ENCODE measurements around the gene CERKL. TPM values are rescaled to one million over a fixed set of nuclear protein-coding genes. Genes with fewer than 3 reads are reported as not detected.

The CERKL gene
- total and polyA plus RNA-seq, 9 of the 15 experiments (the other 6 are each of a cell fraction or from before 2014, with no cell fraction given): 0.04 to 0.08 TPM; not detected in 7

- no peaks in the 10 kb centered on the region for H4K20me1 ChIP-seq (replicated peaks; ENCODE audit: control insufficient read depth, insufficient read depth, low read length)
- intact Hi-C loops (cut with micrococcal nuclease): no loop called here
- 0% methylated on average over 6 of the region's 6 CpGs for WGBS (ENCODE audit: insufficient coverage, low coverage, missing lambda C conversion rate)
Observed at GRCh38 chr2:181686576-181687185, 29.8 kb upstream of the CERKL start.

GRCh38 chr2:181685150-181685688 lies 28.3 kb upstream of the CERKL start:
- in situ Hi-C loops (cut with MboI) (no loop called here), intact Hi-C loops (cut with micrococcal nuclease) (no loop called here)
- no peaks in the 10 kb centered on the region for H3K9me1 ChIP-seq (ENCODE audit: control insufficient read depth, insufficient read depth, low read length)
- ATAC-seq (peak; percentile 55), FAIRE-seq (no peak), DNase-seq (ENCODE audit: extremely low read depth in 1 of 4, low spot score in 3 of 4) (no peak)
- H3K36me3 ChIP-seq (ENCODE audit: control insufficient read depth, insufficient read depth, low read length): no peaks in the 10 kb centered on the region
- H3K9me3 ChIP-seq (replicated peaks; ENCODE audit: control insufficient read depth, insufficient read depth, low read depth, low read length): no peaks in the 10 kb centered on the region
- no peak overlapping the region for H3K4me2 ChIP-seq (ENCODE audit: insufficient read depth, low read length)
- H3K4me3 ChIP-seq: no peak overlapping the region
- H3K27me3 ChIP-seq (ENCODE audit: control insufficient read depth in 2 of 2, insufficient read depth in 2 of 2, low read length in 2 of 2): peaks cover 29 to 42% of the 10 kb centered on the region in 2 experiments; a peak in 4 of 5 replicates
- 1% methylated on average over 21 of the region's 21 CpGs for WGBS (ENCODE audit: insufficient coverage, low coverage, missing lambda C conversion rate)
- BruUV-seq (replicated peaks): no TSS peak
- POLR2A ChIA-PET: interaction anchor here (0.7 kb wide), 1 partner anchor 38 kb away, joined by 3 read pairs; no protein-coding TSS in a partner anchor
- CTCF ChIA-PET (ENCODE audit: low intra/inter-chr PET ratio): interaction anchor here (0.6 kb wide), 1 partner anchor 70 kb away, joined by 4 read pairs; no protein-coding TSS in a partner anchor
- no peak overlapping the region for H2AFZ ChIP-seq (ENCODE audit: low read depth, low read length)
- no peak overlapping the region for H3K9ac ChIP-seq (ENCODE audit: insufficient read depth in 1 of 2, low read depth in 2 of 2, low read length in 2 of 2)
- no peaks in the 10 kb centered on the region for H4K20me1 ChIP-seq (replicated peaks; ENCODE audit: control insufficient read depth, insufficient read depth, low read length)
- H3K79me2 ChIP-seq (ENCODE audit: control insufficient read depth, insufficient read depth, low read length): no peaks in the 10 kb centered on the region
- H3K27ac ChIP-seq (ENCODE audit: extremely low read depth, low read depth, low read length): no peak overlapping the region
- H3K4me1 ChIP-seq (replicated peaks in 1 of 2; ENCODE audit: control insufficient read depth in 2 of 2, insufficient read depth in 2 of 2, low read length in 2 of 2): peaks cover 0 to 5% of the 10 kb centered on the region in 2 experiments; a peak in 1 of 5 replicates
- no peak for TF ChIP-seq PHB (CRISPR knock-in tag; IDR thresholded peaks at IDR 0.05)
- TF ChIP-seq PTTG1 (tag; IDR thresholded peaks at IDR 0.05; ENCODE audit: low read depth): no peak
- TF ChIP-seq OTX1 (CRISPR knock-in tag; IDR thresholded peaks at IDR 0.05): 0 out of 2 replicates have a peak, but pooled peaks have one; percentile 51
- peak; percentile 82 for TF ChIP-seq MIER1 (IDR thresholded peaks at IDR 0.05; ENCODE audit: low read depth)
- no peak for TF ChIP-seq ZFPM2 (CRISPR knock-in tag; IDR thresholded peaks at IDR 0.05)
- TF ChIP-seq ZNF512 (tag; IDR thresholded peaks at IDR 0.05): peak; percentile 56; the same call in 1 of the 2 replicates

More at GRCh38 chr2:181686576-181687185, 29.8 kb upstream of the CERKL start:
- Histone ChIP-seq H3K9ac (ENCODE audit: insufficient read depth in 1 of 2, low read depth in 2 of 2, low read length in 2 of 2) (no peak overlapping the region), H3K27me3 (ENCODE audit: control insufficient read depth in 2 of 2, insufficient read depth in 2 of 2, low read length in 2 of 2) (peaks cover 20 to 32% of the 10 kb centered on the region in 2 experiments; a peak in 4 of 5 replicates), H3K9me3 (replicated peaks; ENCODE audit: control insufficient read depth, insufficient read depth, low read depth, low read length) (no peaks in the 10 kb centered on the region), H3K36me3 (ENCODE audit: control insufficient read depth, insufficient read depth, low read length) (no peaks in the 10 kb centered on the region), H3K27ac (ENCODE audit: extremely low read depth, low read depth, low read length) (no peak overlapping the region), H3K79me2 (ENCODE audit: control insufficient read depth, insufficient read depth, low read length) (no peaks in the 10 kb centered on the region), H3K9me1 (ENCODE audit: control insufficient read depth, insufficient read depth, low read length) (no peaks in the 10 kb centered on the region), H3K4me2 (ENCODE audit: insufficient read depth, low read length) (no peak overlapping the region), H2AFZ (ENCODE audit: low read depth, low read length) (no peak overlapping the region), H3K4me1 (replicated peaks in 1 of 2; ENCODE audit: control insufficient read depth in 2 of 2, insufficient read depth in 2 of 2, low read length in 2 of 2) (peaks cover 0 to 5% of the 10 kb centered on the region in 2 experiments; a peak in 1 of 5 replicates), H3K4me3 (no peak overlapping the region)
- no TSS peak for BruUV-seq (replicated peaks)
- TF ChIP-seq CBX5 (IDR thresholded peaks at IDR 0.05; ENCODE audit: borderline replicate concordance, low read depth): no peak
- TF ChIP-seq ERF (CRISPR knock-in tag; IDR thresholded peaks at IDR 0.05): no peak
- FAIRE-seq: no peak
- no peak for ATAC-seq
- DNase-seq (ENCODE audit: extremely low read depth in 1 of 4, low spot score in 3 of 4): no peak
- in situ Hi-C loops (cut with MboI): no loop called here
- ChIA-PET POLR2A (no interaction called here), CTCF (ENCODE audit: low intra/inter-chr PET ratio) (no interaction called here)

All from K562 (cell line).